ENCODE data around the gene PYCARD. TPM values are rescaled to one million over a fixed set of nuclear protein-coding genes. Genes with fewer than 3 reads are reported as not detected.

The PYCARD gene
- total RNA-seq, 4 donors from 2014 or later = 43.8 to 162 (median 121) TPM

GRCh38 chr16:31217136-31217530, 14.6 kb upstream of the PYCARD start:
- peaks cover 28% of the 10 kb centered on the region for H3K4me1 ChIP-seq
- no peaks in the 10 kb centered on the region for H3K9me3 ChIP-seq
- H3K27ac ChIP-seq = no peak overlapping the region
- TF ChIP-seq POLR2AphosphoS5 (IDR thresholded peaks at IDR 0.05) (no peak), CTCF (IDR thresholded peaks at IDR 0.05) (no peak), POLR2A (IDR thresholded peaks at IDR 0.05) (no peak), EP300 (IDR thresholded peaks at IDR 0.05) (no peak)
- H3K4me3 ChIP-seq = peak overlapping the region; percentile 54
- peaks cover 32% of the 10 kb centered on the region for H3K27me3 ChIP-seq
- no peak for DNase-seq (ENCODE audit: low spot score in 2 of 2)
- 18% methylated on average over 2 of the region's 4 CpGs for WGBS
- no peaks in the 10 kb centered on the region for H3K36me3 ChIP-seq

- Histone ChIP-seq H3K4me3 (peak within 1 kb of the TSS; percentile 54), H3K27ac (no peak within 1 kb of the TSS), H3K9me3 (no peaks in the 10 kb centered on the region), H3K4me1 (peaks cover 28% of the 10 kb centered on the region), H3K27me3 (peaks cover 32% of the 10 kb centered on the region), H3K36me3 (no peaks in the 10 kb centered on the region)
- TF ChIP-seq POLR2AphosphoS5 (IDR thresholded peaks at IDR 0.05) (no peak), CTCF (IDR thresholded peaks at IDR 0.05) (no peak), POLR2A (IDR thresholded peaks at IDR 0.05) (no peak), EP300 (IDR thresholded peaks at IDR 0.05) (no peak)
- 4% methylated on average over 19 of the region's 52 CpGs for WGBS
- no peak for DNase-seq (ENCODE audit: low spot score in 2 of 2)
Observed at GRCh38 chr16:31216422-31217135, 14.0 kb upstream of the PYCARD start, which contains the start of gene PYDC1. Gene PYDC1 (minus strand): TSS chr16:31217135. CDS start chr16:31217028, 107 bp downstream.

DNA sequence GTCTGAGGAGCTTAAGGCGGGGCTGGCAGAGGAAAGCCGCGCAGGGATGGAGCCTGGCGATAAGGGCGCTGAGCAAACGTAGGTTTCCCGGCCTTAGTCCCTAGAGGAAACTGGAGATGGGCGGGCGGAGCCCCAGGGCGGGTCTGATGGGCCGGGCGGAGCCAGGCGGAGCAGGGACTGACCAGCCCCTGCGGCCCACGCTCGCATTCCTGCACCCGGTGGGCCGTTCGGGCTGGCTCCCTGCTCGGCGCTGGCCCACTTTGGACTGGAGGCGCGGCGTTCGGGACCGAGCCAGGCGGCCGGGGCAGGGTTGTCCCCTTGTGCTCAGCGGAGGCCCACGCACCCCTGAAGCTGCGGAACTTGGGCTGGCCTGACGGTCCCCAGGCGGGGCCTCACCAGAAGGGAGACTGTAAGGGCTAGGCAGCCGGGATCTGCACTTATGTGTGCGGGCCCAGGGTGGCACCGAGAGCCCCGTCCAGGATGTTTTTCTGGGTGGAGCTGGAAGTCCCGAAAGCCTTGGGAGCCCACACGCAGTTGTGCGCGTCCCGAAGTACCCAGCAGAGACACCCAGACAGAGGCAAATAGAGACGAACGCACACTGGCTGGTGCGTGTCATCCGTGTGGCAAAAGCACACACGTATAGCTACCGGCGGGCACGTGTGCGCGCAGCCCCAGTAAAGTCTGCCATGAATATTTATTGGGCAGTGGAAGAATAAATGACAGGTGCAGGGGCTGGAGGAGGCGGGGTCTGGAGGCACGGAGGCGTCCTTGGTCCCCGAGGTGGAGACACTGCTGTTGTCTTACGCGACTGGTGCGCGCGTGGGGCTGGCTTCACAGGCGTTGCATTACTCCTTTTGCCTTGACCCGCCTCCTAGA, 13.0 kb upstream of the PYCARD start:
- Histone ChIP-seq H3K27ac (no peak overlapping the region), H3K36me3 (no peaks in the 10 kb centered on the region), H3K27me3 (peaks cover 32% of the 10 kb centered on the region), H3K9me3 (no peaks in the 10 kb centered on the region), H3K4me1 (peaks cover 28% of the 10 kb centered on the region), H3K4me3 (peak overlapping the region; percentile 54)
- WGBS = 2% methylated on average over 31 of the region's 63 CpGs
- no peak for DNase-seq (ENCODE audit: low spot score in 2 of 2)
- no peak for TF ChIP-seq POLR2A (IDR thresholded peaks at IDR 0.05)
- TF ChIP-seq CTCF (IDR thresholded peaks at IDR 0.05) = no peak

- TF ChIP-seq POLR2A (IDR thresholded peaks at IDR 0.05) (no peak), EP300 (IDR thresholded peaks at IDR 0.05) (no peak)
- Histone ChIP-seq H3K36me3 (no peaks in the 10 kb centered on the region), H3K9me3 (no peaks in the 10 kb centered on the region), H3K27ac (no peak overlapping the region), H3K4me1 (peaks cover 32% of the 10 kb centered on the region), H3K27me3 (peaks cover 32% of the 10 kb centered on the region), H3K4me3 (peak overlapping the region; percentile 54)
- no peak for DNase-seq (ENCODE audit: low spot score in 2 of 2)
- 7% methylated on average over 15 of the region's 58 CpGs for WGBS
Observed at GRCh38 chr16:31214708-31215286, 12.2 kb upstream of the PYCARD start.

- no peak within 1 kb of the TSS for H3K27ac ChIP-seq
- H3K4me1 ChIP-seq = peaks cover 32% of the 10 kb centered on the region
- TF ChIP-seq POLR2AphosphoS5 (IDR thresholded peaks at IDR 0.05) = no peak
- TF ChIP-seq CTCF (IDR thresholded peaks at IDR 0.05) = no peak
- TF ChIP-seq EP300 (IDR thresholded peaks at IDR 0.05) = no peak
- no peak for TF ChIP-seq POLR2A (IDR thresholded peaks at IDR 0.05)
- no peaks in the 10 kb centered on the region for H3K9me3 ChIP-seq
- H3K4me3 ChIP-seq = peak within 1 kb of the TSS; percentile 54
- no peak for DNase-seq (ENCODE audit: low spot score in 2 of 2)
- WGBS = 73% methylated on average over 22 of the region's 25 CpGs
- H3K27me3 ChIP-seq = peaks cover 28% of the 10 kb centered on the region
- H3K36me3 ChIP-seq = no peaks in the 10 kb centered on the region
Observed at GRCh38 chr16:31213877-31214707, 11.5 kb upstream of the PYCARD start, which contains the start of gene TRIM72. Gene TRIM72 (plus strand): TSS chr16:31214119. CDS start chr16:31214739, 620 bp downstream.
